Bone marrow (tissue), 2 donors: ENCODE data around the gene PTGIR.
"Not testable (repeated sequence)": the region's sequence is repeated elsewhere in the genome, so short reads cannot be mapped to it uniquely, and the experiment has no call there.

Experiments used
- DNase-seq, 2 donors: peaks; one replicate each; lab custom pipeline; 2025; lab: John Stamatoyannopoulos, UW

The PTGIR gene

GRCh38 chr19:46637224-46637623, 12.3 kb upstream of the PTGIR start:
- no peak for DNase-seq

GRCh38 chr19:46635920-46636761, 11.3 kb upstream of the PTGIR start, which contains the start of gene GNG8:
TSS of gene GNG8 (minus strand) at chr19:46636202. CDS start at chr19:46634682, 1,520 bp downstream.
- DNase-seq, result no peak

- DNase-seq, result no peak
Observed at GRCh38 chr19:46634656-46635218, 9.8 kb upstream of the PTGIR start.

- DNase-seq, result peak; percentile 55 to 88
Observed at GRCh38 chr19:46634045-46634655, 9.3 kb upstream of the PTGIR start.

- DNase-seq, result no peak
Observed at GRCh38 chr19:46633130-46633529, 8.2 kb upstream of the PTGIR start.

GRCh38 chr19:46631481-46631880, 6.6 kb upstream of the PTGIR start:
- no peak for DNase-seq

GRCh38 chr19:46630586-46631205, 5.8 kb upstream of the PTGIR start:
- DNase-seq, result no peak

GRCh38 chr19:46629546-46630025, 4.7 kb upstream of the PTGIR start:
- peak in 1 of 2 donors; percentile 62 for DNase-seq

- not testable (repeated sequence) for DNase-seq
Observed at GRCh38 chr19:46628970-46629369, 4.1 kb upstream of the PTGIR start.

GRCh38 chr19:46626446-46626845, 1.6 kb upstream of the PTGIR start:
- DNase-seq, result no peak

- DNase-seq, result no peak
Observed at GRCh38 chr19:46625731-46626130, 842 bp upstream of the PTGIR start.

- no peak for DNase-seq
Observed at GRCh38 chr19:46623915-46624502, 880 bp downstream of the PTGIR start.

- no peak for DNase-seq
Observed at GRCh38 chr19:46622118-46622446, 2.8 kb downstream of the PTGIR start.

GRCh38 chr19:46621191-46622117, 3.4 kb downstream of the PTGIR start:
- DNase-seq, result no peak

GRCh38 chr19:46620716-46621115, 4.2 kb downstream of the PTGIR start:
- no peak for DNase-seq

GRCh38 chr19:46620267-46620666, 4.6 kb downstream of the PTGIR start:
- DNase-seq, result no peak

GRCh38 chr19:46618670-46619231, 6.1 kb downstream of the PTGIR start:
- DNase-seq, result no peak

- DNase-seq, result no peak
Observed at GRCh38 chr19:46617601-46618000, 7.3 kb downstream of the PTGIR start.

- peak in 1 of 2 donors; percentile 23 for DNase-seq
Observed at GRCh38 chr19:46616631-46617322, 8.1 kb downstream of the PTGIR start.

- no peak for DNase-seq
Observed at GRCh38 chr19:46615966-46616365, 8.9 kb downstream of the PTGIR start.
